ENCODE measurements around the gene EPHX1. TPM values are rescaled to one million over a fixed set of nuclear protein-coding genes. Genes with fewer than 3 reads are reported as not detected.

EPHX1 gene
- total RNA-seq, 1 experiment from 2014 or later: 54.6 TPM

DNA sequence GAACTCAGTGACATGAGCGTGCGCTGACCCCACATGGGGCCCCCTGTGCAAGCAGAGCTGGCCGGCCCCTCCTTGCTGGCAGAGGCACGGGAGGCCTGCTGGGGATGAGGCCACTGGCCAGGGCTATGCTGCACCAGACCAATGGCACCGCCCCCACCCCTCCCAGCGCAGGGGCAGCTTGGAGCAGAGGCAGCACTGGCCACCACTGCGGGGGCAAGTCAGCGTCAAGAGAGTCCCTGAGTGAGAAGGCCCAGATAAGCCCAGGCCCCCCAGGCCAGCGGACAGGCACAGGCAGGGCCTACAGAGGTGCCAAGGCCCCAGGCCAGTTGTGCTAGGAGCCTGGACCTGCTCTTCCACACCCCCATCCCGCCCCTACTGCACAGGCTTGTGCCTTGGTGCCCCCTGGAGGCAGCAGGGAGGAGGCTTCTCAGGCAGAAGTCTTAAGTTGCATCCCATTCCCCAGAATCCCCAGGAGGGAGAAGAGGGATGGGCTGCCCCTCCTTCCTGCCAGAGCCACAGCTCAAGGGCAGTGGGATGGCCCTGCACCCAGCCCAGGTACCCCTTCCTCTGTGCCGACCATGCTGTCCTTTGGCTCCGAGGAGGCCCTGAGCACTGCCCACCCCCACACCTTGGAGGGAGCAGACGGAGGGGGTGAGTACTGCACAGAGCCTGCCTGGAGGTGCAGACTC, 35.8 kb downstream of the EPHX1 start:
- no peaks in the 10 kb centered on the region for H3K9me3 ChIP-seq (ENCODE audit: low read length)
- H3K4me1 ChIP-seq (ENCODE audit: insufficient read depth, low read length): no peaks in the 10 kb centered on the region
- no peaks in the 10 kb centered on the region for H3K79me2 ChIP-seq (ENCODE audit: low read length)
- H3K9ac ChIP-seq (ENCODE audit: low read length): no peak overlapping the region
- peaks cover 19% of the 10 kb centered on the region; the same call in 1 of the 2 replicates for H3K36me3 ChIP-seq (ENCODE audit: low read depth, low read length)
- no TSS peak for BruUV-seq (replicated peaks)
- H3F3A ChIP-seq (ENCODE audit: low read length, unreplicated experiment): no peaks in the 10 kb centered on the region
- H2AFZ ChIP-seq (ENCODE audit: low read length): no peak overlapping the region
- no peaks in the 10 kb centered on the region for H4K20me1 ChIP-seq (ENCODE audit: low read length)
- DNase-seq (peak; percentile 86), ATAC-seq (peak; percentile 81)
- ChIA-PET CTCF (interaction anchor here (1.0 to 1.4 kb wide), 2 partner anchors 68 to 73 kb away, joined by 3 to 4 read pairs; partner anchors contain the start of gene SRP9), POLR2A (ENCODE audit: unreplicated experiment) (no interaction called here)
- no peaks in the 10 kb centered on the region for H3K9me2 ChIP-seq (replicated peaks; ENCODE audit: low read length)
- intact Hi-C loops (cut with micrococcal nuclease): loop anchor here (1.0 to 5.0 kb wide), 5 partner anchors 68 to 371 kb away; partner anchors contain the start of gene SRP9
- H3K4me2 ChIP-seq (ENCODE audit: low read length): no peak overlapping the region
- no peak overlapping the region for H3K27ac ChIP-seq (ENCODE audit: low read length)
- no peaks in the 10 kb centered on the region for H3K27me3 ChIP-seq (ENCODE audit: low read length)
- TF ChIP-seq, protein P1, sequence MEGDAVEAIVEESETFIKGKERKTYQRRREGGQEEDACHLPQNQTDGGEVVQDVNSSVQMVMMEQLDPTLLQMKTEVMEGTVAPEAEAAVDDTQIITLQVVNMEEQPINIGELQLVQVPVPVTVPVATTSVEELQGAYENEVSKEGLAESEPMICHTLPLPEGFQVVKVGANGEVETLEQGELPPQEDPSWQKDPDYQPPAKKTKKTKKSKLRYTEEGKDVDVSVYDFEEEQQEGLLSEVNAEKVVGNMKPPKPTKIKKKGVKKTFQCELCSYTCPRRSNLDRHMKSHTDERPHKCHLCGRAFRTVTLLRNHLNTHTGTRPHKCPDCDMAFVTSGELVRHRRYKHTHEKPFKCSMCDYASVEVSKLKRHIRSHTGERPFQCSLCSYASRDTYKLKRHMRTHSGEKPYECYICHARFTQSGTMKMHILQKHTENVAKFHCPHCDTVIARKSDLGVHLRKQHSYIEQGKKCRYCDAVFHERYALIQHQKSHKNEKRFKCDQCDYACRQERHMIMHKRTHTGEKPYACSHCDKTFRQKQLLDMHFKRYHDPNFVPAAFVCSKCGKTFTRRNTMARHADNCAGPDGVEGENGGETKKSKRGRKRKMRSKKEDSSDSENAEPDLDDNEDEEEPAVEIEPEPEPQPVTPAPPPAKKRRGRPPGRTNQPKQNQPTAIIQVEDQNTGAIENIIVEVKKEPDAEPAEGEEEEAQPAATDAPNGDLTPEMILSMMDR (conservative IDR thresholded peaks at IDR 0.05; ENCODE audit: low read depth, low read length): peak; percentile 92
- no peak for TF ChIP-seq EZH2 (IDR thresholded peaks at IDR 0.05; ENCODE audit: low read length, unreplicated experiment)
- no peak overlapping the region for H3K4me3 ChIP-seq (ENCODE audit: low read length)

DNA sequence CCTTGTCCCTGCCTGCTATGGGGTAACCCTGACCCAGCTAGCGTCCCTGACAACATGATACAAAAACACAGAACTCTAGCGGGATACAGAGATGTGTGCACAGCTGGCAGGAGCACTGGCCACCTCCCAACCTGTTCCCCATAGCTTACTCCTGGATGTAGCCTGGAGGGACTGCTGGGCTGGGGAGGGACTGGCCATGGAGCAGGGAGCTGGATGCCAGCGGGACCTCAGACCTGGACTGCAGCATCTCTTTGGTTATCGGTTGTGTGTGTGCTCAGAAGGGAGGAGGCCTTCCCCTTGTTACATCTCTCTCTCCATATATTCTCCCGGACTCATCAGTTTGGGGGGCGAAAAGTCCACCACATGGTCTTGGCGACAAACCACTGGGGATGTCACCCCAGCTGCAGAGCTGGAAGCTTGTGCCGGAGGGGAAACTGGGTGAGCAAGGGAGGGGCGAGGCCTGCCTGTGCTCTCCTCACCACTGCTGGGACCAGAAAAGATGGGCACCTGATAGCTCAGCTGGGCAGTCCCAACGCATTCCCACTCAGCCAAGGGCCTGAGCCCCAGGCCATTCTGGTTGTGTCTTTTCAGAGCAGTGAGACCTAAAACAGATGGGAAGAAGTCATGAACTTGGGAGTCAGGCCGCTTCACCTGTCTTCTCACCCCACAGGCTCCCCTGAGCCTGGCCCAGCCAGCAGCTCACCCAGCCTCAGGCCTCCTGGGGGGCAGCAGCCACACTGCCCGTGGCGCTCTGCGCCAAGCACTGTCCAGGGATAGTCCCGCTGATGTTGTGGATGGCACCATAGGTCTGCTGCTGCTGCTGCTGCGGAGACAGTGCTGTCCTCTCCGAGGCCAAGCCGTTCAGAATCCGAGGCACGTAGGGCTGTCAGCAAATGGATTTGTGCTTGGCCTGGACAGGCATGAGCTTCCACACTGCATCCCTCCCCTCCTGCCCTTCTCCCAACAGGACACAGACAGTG, 36.7 kb downstream of the EPHX1 start:
- intact Hi-C loops (cut with micrococcal nuclease): loop anchor here (1.0 to 5.0 kb wide), 3 partner anchors 69 to 292 kb away; partner anchors contain the start of gene SRP9
- H3K9ac ChIP-seq (ENCODE audit: low read length): no peak overlapping the region
- H3F3A ChIP-seq (ENCODE audit: low read length, unreplicated experiment): no peaks in the 10 kb centered on the region
- TF ChIP-seq, protein P1 (conservative IDR thresholded peaks at IDR 0.05; ENCODE audit: low read depth, low read length): no peak
- TF ChIP-seq EZH2phosphoT487 (IDR thresholded peaks at IDR 0.05; ENCODE audit: borderline replicate concordance, low read length) (no peak), EZH2 (IDR thresholded peaks at IDR 0.05; ENCODE audit: low read length, unreplicated experiment) (no peak)
- no peaks in the 10 kb centered on the region for H3K9me3 ChIP-seq (ENCODE audit: low read length)
- no peak overlapping the region for H3K27ac ChIP-seq (ENCODE audit: low read length)
- ATAC-seq (peak; percentile 1; the same call in 1 of the 2 replicates), DNase-seq (no peak)
- peaks cover 19% of the 10 kb centered on the region; the same call in 1 of the 2 replicates for H3K36me3 ChIP-seq (ENCODE audit: low read depth, low read length)
- H4K20me1 ChIP-seq (ENCODE audit: low read length): no peaks in the 10 kb centered on the region
- BruUV-seq (replicated peaks): TSS peak; percentile 6
- no peaks in the 10 kb centered on the region for H3K4me1 ChIP-seq (ENCODE audit: insufficient read depth, low read length)
- no peaks in the 10 kb centered on the region for H3K79me2 ChIP-seq (ENCODE audit: low read length)
- H3K4me2 ChIP-seq (ENCODE audit: low read length): no peak overlapping the region
- no peak overlapping the region for H2AFZ ChIP-seq (ENCODE audit: low read length)
- H3K27me3 ChIP-seq (ENCODE audit: low read length): no peaks in the 10 kb centered on the region
- ChIA-PET POLR2A (ENCODE audit: unreplicated experiment) (interaction anchor here (0.7 kb wide), 1 partner anchor 277 kb away, joined by 3 read pairs; no protein-coding TSS in a partner anchor), CTCF (interaction anchor here (1.0 kb wide), 1 partner anchor 69 kb away, joined by 4 read pairs; the partner anchor contains the start of gene SRP9)
- H3K4me3 ChIP-seq (ENCODE audit: low read length): no peak overlapping the region
- no peaks in the 10 kb centered on the region for H3K9me2 ChIP-seq (replicated peaks; ENCODE audit: low read length)
